HPDE6-E6E7 (cell line): ENCODE measurements around the gene CYFIP2.

Experiments
- DNase-seq: peaks from one replicate; pipeline ENCODE4 v3.0.0; 2011; ENCODE audit warnings: missing footprints; ENCODE audit errors: extremely low spot score

CYFIP2 gene

GRCh38 chr5:157258450-157258849, 7.5 kb upstream of the CYFIP2 start:
- no peak for DNase-seq

DNA sequence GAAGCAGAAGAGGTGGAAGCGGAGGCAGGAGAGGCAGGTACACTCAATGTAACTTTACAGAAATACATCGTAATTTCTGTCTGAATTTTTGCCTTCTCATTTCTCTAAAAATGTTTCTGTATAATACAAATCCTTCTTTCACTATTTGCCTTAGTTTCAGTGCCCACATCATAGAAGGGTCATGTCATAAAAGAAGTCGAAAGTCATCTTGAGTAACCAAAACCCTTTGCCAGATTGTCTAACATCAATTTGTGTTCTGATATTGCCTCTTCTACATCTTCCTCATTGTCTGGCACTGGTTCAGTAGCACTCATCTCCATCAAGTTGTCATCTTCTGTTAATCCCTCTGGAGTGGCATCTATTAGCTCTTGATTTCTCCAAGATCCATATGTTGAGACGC, 6.2 kb upstream of the CYFIP2 start:
- DNase-seq = no peak

GRCh38 chr5:157263496-157264090, 2.3 kb upstream of the CYFIP2 start:
- no peak for DNase-seq

GRCh38 chr5:157266286-157267007, 524 bp downstream of the CYFIP2 start:
- no peak for DNase-seq

GRCh38 chr5:157267025-157267424, 1.1 kb downstream of the CYFIP2 start:
- DNase-seq = no peak

- DNase-seq = no peak
These were observed 2.0 kb downstream of the CYFIP2 start for GRCh38 chr5:157267761-157268480.

- DNase-seq = no peak
These were observed 3.3 kb downstream of the CYFIP2 start for GRCh38 chr5:157269165-157269671.

DNA sequence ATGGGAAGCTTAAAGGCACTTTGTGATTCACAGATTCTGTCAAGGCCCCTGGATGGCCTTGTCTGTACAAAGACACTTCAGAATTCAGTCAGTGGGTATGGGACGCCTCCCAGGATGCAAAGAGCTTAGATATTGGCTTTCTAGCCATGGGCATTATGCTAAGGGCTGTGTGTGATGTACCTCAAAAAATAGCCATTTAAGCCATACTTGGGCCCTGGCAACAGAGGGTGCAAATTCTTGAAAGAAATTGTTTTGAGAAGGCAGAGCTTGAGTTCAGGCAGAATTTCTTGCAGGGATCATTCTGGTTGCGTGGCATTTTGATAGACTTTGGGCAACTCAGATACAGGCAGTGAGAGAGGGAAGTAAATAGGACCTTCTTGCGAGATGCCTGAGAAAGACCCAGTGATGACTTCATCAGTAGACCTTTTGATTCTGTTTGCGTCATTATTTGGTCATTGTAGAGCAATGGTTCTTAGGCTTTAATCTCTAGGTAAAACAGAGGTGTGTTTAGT, 3.9 kb downstream of the CYFIP2 start:
- no peak for DNase-seq

DNA sequence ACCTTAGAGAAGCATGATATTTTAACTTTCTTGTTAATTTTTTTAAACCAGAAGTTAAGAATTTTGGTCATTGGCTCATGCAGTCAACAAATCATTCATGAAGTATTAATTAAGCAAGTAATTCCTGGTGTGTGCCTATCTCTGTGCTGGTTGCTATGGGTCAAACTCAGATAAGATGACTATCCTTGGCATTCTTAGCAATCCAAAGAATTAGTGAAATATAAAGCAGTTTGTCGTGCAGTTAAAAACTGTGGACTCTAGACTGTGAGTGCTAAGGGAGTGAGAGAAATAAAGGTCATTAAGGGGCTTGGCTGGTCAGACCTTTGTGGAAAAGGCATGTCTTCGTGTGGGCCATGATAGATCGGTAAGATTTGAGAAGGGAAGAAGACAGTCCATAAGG, 4.8 kb downstream of the CYFIP2 start:
- no peak for DNase-seq

DNA sequence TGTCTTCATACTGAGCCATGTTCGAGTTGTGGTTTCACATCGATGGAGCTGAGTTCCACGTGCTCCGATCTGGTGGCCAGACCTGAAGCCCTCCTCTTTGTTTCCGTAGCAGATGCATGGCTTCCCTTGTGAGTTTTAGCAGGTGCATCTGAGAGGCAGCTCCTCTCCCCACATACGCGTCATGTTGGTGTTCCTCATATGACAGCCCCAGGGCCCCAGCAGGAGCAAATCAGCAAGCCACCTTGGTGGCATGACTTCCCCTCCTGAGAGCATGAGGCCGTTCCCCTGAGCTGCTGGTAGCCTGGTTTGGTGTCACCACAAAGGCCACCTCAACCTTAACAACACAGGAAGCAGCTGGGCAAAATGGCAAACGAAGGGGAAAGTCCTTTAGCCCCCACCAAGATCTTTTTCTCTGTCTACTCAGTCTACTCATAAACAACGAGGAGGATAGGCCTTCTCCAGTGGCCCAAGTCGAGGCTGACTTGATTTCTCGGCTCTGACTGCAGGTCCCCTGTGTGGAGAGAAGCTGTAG, 5.9 kb downstream of the CYFIP2 start:
- no peak for DNase-seq

- DNase-seq = no peak
These were observed 7.2 kb downstream of the CYFIP2 start for GRCh38 chr5:157273131-157273556.

GRCh38 chr5:157275403-157275802, 9.5 kb downstream of the CYFIP2 start:
- no peak for DNase-seq

- DNase-seq = no peak
These were observed 12.6 kb downstream of the CYFIP2 start for GRCh38 chr5:157278319-157279037.

DNA sequence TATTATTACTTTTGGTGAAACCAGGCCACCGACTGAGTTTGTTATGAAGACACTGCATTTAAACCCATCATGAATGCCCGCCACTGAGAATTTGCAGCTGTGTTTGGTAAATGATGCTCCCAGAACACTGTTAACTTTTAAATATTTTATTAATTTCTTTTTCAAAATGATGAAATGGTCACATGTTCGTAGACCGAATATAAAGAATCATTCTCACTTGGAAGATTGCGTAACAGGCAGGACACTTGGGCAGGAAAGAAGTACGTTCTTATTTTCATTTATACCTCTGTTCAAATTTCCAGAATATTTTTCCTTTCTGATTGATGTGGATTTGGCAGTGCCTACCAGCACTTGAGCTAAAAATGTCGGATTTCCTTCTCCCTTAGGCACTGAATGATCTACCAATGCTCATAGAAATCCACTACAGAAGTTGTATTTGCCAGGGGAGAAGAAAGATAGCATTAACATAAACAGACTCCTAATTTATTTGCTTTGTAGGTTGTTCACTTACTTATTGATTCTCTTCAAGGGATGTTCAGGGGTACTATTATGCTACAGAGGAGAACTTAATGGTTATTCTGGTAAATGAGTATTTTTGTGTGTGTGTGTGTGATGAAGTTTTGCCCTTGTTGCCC, 13.8 kb downstream of the CYFIP2 start:
- no peak for DNase-seq

DNA sequence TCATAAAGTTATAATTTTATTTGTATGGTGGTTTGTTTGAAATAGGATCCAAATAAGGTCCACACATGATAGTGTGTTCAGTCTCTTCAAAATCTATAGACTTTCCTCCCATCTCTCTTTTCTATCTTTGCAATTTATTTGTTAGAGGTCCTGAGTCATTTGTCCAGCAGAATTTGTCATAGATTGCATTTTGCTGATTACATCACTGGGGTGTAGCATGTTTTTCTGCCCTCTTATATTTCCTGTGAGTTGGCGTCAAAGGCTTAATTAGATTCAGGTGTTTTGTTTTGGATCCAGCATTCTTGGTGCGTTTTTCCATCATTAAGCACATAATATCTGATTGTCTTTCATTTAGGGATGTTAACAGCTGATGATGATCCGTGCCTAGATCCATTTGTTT, 15.0 kb downstream of the CYFIP2 start:
- DNase-seq = no peak

DNA sequence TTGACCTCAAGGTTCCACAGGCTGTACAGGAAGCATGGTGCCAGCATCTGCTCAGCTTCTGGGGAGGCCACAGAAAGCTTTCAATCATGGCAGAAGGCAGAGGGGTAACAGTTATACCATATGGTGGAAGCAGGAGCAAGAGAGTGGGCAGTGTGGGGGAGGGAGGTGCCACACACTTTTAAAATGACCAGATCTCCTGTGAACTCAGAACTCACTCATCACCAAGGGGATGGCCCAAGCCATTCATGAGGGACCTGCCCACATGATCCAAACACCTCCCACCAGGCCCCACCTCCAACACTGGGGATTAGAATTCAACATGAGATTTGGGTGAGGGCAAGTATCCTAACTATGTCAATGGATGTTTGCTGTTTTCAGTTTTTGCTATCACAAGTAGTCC, 16.2 kb downstream of the CYFIP2 start:
- DNase-seq = no peak

- no peak for DNase-seq
These were observed 17.5 kb downstream of the CYFIP2 start for GRCh38 chr5:157283434-157283833.

- DNase-seq = no peak
These were observed 18.7 kb downstream of the CYFIP2 start for GRCh38 chr5:157284458-157285212.

- DNase-seq = no peak
These were observed 19.6 kb downstream of the CYFIP2 start for GRCh38 chr5:157285310-157286035.

- DNase-seq = no peak
These were observed 20.9 kb downstream of the CYFIP2 start for GRCh38 chr5:157286761-157287211.
